K562 (cell line): ENCODE measurements around the gene CCNL1. TPM values are rescaled to one million over a fixed set of nuclear protein-coding genes. Genes with fewer than 3 reads are reported as not detected.

Experiments used
- ETV1 ChIP-seq: fragments of 450-650 bp; conservative IDR thresholded peaks from 2 replicates; pipeline ENCODE4 v1.6.1; 2016; ENCODE audit warnings: missing genetic modification characterization, control low read depth, low read depth, missing compliant biosample characterization
- EWSR1 ChIP-seq: fragments of 450-650 bp; IDR thresholded peaks from 2 replicates; pipeline ENCODE4 v1.6.1; 2018; ENCODE audit warnings: borderline replicate concordance, mild to moderate bottlenecking, low read depth, moderate library complexity; ENCODE audit not compliant: partially characterized antibody
- FOXP4 ChIP-seq: sonication (generic); formaldehyde crosslinking; IDR thresholded peaks from 2 replicates; pipeline ENCODE4 v1.8.0; 2022; ENCODE audit warnings: mild to moderate bottlenecking, missing genetic modification reagents, borderline replicate concordance
- GTF2F1 ChIP-seq: IDR thresholded peaks from 2 replicates; pipeline ENCODE4 v1.6.1; 2011; ENCODE audit warnings: low read depth, low read length, improper control_type of control experiment
- KAT8 ChIP-seq: fragments of 450-650 bp; IDR thresholded peaks from 2 replicates; pipeline ENCODE4 v1.6.1; 2016; ENCODE audit warnings: low read depth, mild to moderate bottlenecking
- RBM17 ChIP-seq: fragments of 200-400 bp; formaldehyde crosslinking; IDR thresholded peaks from 2 replicates; pipeline ENCODE4 v1.6.1; 2017; ENCODE audit warnings: low read depth, mild to moderate bottlenecking, low read length, borderline replicate concordance
- ZBTB11 ChIP-seq, 3 experiments: fragments of 200-800 bp in 1 of 3; fragments of 250-450 bp in 1 of 3; fragments of 450-650 bp in 1 of 3; sonication (Bioruptor Pico) in 1 of 3; sonication (Bioruptor generic) in 1 of 3; formaldehyde crosslinking in 1 of 3; IDR thresholded peaks; 2 replicates each; pipeline versions ENCODE4 v1.6.1 to v1.8.0; 2016 to 2022; ENCODE audit warnings: mild to moderate bottlenecking in 2 of 3, missing genetic modification characterization in 2 of 3, missing compliant biosample characterization in 1 of 3, moderate library complexity in 1 of 3
- polyA plus RNA-seq, 8 experiments: library from polyadenylated mRNA; depleted of rRNA in 4 of 8; stranded (reverse) in 5 of 8; unstranded in 3 of 8; fragments of >200 nt; fragmentation: Nextera tagmentation in 2 of 8; fragmentation: Illumina TruSeq in 1 of 8; extraction: Ambion mirVana in 2 of 8; extraction: Trizol in 1 of 8; gene quantifications; 2 replicates each; pipeline versions ENCODE4 v1.2.1 to v1.2.3, GENCODE V29; 2011 to 2014; ENCODE audit warnings: inconsistent platforms in 1 of 8, missing spikeins in 1 of 8
- total RNA-seq, 7 experiments: library from RNA; depleted of rRNA in 6 of 7; stranded (reverse); fragments of >200 nt in 6 of 7; fragmentation: Illumina TruSeq in 2 of 7; extraction: Trizol in 2 of 7; gene quantifications; 2 replicates each; pipeline versions ENCODE4 v1.2.1 to v1.2.3, GENCODE V29; 2011 to 2021; ENCODE audit warnings: low replicate concordance in 1 of 7

The CCNL1 gene
- total and polyA plus RNA-seq, 9 of the 15 experiments (the other 6 are each of a cell fraction or from before 2014, with no cell fraction given), result 16.1 to 186 (median 132) TPM

GRCh38 chr3:157159762-157160657 lies at the start of gene CCNL1 (continued):
- TF ChIP-seq FOXP4 (CRISPR knock-in tag) (peak; percentile 92; the same call in 1 of the 2 replicates), ETV1 (tag) (peak; percentile 95), RBM17 (no peak), EWSR1 (no peak), ZBTB11 (CRISPR knock-in tag; IDR thresholded peaks at IDR 0.05) (peak in 2 of 3 experiments; percentile 76 to 97; a peak in 4 of 6 replicates), GTF2F1 (peak; percentile 78; the same call in 1 of the 2 replicates), KAT8 (no peak)
